ENCODE measurements around the gene ERBB2.

ERBB2 gene

DNA sequence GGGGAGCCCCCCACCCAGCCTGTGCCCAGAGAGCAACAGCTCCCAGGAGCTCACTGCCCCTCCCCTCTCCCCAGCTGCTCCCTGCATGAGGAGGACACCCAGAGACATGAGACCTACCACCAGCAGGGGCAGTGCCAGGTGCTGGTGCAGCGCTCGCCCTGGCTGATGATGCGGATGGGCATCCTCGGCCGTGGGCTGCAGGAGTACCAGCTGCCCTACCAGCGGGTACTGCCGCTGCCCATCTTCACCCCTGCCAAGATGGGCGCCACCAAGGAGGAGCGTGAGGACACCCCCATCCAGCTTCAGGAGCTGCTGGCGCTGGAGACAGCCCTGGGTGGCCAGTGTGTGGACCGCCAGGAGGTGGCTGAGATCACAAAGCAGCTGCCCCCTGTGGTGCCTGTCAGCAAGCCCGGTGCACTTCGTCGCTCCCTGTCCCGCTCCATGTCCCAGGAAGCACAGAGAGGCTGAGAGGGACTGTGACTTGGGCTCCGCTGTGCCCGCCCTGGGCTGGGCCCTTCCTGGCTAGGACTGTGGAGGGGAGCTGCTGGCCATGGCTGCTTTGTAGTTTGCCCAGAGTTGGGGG lies 34.1 kb upstream of the ERBB2 start:
- DNase-seq (ENCODE audit: low read depth), result no peak

DNA sequence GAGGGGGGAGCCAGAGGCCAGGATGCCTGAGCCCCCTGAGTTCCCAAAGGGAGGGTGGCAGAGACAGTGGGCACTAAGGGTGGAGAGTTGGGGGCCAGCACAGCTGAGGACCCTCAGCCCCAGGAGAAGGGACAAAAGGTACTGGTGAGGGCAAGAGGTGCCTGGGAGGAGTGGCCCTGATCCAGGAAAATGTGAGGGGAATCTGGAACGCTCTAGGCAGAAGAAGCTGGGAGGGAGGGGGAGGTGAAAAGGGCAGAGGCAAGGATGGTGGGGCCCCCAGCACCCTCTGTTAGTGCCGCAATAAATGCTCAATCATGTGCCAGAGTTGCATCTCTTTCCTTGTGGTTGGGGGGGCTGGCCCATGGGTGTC lies 33.6 kb upstream of the ERBB2 start:
- no peak for DNase-seq (ENCODE audit: low read depth)

DNA sequence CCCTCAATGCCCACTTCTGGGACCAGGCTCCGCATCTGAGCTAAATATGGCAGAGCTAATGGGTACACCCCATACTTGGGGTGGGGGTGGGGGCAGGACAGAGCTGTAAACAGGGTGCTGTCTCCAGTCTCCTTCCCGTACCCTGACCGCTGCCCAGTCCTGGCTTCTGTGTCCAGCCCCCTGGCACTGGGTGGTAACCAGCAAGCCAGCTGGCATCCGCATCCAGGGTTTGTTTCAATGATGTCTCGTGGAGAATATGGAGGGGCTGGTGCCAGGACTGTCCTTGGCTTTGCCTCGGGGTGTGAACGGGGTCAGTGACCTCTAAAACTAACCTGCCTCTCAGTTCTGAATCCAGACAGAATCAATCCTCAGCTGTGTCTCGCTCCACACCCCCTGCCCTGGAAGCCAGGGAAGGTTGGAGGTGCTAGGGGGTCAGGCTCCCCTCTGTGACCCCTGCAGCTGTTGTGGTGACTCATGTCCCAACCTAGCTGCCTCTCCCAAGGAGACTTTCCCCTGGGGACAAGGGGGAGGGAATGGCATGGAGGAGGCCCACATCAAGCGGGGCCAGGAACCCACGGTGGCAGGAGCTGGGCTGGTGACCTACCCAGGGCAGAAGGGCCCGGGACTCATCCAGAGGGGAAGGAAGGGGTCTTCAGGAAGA lies 33.1 kb upstream of the ERBB2 start:
- no peak for DNase-seq (ENCODE audit: low read depth)

DNA sequence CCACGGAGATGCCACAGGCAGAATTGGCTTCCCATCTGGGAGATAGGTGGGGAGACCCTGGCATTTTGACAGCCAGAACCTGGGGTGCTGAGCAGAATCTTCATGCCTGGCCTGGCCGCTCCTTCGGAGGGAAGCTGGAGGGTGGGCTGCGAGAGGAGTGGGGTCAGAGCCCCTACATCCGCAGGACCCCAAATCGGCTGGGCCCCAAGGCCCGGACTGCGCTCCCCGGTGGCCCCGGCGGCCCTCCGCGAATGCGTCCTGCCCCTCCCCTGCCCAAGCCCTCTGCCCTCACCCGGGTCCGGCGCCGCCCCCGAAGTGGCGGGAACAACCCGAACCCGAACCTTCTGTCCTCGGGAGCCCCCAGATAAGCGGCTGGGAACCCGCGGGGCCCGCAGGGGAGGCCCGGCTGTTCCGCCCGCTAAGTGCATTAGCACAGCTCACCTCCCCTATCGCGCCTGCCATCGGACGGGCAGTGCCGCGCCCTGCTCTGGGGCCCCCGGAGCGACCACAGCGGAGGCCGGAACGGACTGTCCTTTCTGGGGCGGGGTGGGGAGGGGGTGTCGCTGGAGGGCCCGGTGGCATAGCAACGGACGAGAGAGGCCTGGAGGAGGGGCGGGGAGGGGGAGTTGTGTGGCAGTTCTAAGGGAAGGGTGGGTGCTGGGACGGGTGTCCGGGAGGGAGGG lies 32.5 kb upstream of the ERBB2 start:
- no peak for DNase-seq (ENCODE audit: low read depth)

DNA sequence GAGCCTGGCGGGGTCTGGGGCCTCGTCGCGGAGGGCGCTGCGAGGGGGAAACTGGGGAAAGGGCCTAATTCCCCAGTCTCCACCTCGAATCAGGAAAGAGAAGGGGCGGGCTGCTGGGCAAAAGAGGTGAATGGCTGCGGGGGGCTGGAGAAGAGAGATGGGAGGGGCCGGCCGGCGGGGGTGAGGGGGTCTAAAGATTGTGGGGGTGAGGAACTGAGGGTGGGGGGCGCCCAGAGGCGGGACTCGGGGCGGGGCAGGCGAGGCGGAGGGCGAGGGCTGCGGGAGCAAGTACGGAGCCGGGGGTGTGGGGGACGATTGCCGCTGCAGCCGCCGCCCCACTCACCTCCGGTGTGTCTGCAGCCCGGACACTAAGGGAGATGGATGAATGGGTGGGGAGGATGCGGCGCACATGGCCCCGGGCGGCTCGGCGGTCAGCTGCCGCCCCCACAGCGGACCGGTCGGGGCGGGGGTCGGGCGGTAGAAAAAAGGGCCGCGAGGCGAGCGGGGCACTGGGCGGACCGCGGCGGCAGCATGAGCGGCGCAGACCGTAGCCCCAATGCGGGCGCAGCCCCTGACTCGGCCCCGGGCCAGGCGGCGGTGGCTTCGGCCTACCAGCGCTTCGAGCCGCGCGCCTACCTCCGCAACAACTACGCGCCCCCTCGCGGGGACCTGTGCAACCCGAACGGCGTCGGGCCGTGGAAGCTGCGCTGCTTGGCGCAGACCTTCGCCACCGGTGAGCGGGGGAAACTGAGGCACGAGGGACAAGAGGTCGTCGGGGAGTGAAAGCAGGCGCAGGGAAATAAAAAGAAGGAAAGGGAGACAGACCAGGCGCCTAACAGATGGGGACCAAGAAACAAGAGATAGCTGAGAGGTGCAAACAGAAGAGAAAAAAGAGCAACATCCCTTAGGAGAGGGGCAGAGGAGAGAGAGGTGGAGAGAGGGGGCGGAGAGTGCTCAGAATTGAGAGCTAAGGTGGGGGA lies 31.6 kb upstream of the ERBB2 start, which contains the start of gene PNMT:
Gene PNMT, plus strand, starts transcription at position 509 of the 980 bp plus-strand sequence. Its CDS starts 23 bp downstream, at position 532.
- DNase-seq (ENCODE audit: low read depth), result peak; percentile 46

DNA sequence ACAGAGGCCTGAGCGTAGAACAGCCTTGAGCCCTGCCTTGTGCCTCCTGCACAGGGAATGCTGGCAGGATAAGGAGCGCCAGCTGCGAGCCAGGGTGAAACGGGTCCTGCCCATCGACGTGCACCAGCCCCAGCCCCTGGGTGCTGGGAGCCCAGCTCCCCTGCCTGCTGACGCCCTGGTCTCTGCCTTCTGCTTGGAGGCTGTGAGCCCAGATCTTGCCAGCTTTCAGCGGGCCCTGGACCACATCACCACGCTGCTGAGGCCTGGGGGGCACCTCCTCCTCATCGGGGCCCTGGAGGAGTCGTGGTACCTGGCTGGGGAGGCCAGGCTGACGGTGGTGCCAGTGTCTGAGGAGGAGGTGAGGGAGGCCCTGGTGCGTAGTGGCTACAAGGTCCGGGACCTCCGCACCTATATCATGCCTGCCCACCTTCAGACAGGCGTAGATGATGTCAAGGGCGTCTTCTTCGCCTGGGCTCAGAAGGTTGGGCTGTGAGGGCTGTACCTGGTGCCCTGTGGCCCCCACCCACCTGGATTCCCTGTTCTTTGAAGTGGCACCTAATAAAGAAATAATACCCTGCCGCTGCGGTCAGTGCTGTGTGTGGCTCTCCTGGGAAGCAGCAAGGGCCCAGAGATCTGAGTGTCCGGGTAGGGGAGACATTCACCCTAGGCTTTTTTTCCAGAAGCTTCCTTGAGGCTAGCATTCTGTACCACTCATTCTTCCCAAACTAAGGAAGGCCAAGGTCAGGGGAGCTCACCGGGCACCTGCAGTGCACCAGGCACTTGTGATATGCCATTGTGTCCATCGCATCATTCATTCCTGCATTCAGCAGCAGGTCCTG lies 29.7 kb upstream of the ERBB2 start:
- no peak for DNase-seq (ENCODE audit: low read depth)

DNA sequence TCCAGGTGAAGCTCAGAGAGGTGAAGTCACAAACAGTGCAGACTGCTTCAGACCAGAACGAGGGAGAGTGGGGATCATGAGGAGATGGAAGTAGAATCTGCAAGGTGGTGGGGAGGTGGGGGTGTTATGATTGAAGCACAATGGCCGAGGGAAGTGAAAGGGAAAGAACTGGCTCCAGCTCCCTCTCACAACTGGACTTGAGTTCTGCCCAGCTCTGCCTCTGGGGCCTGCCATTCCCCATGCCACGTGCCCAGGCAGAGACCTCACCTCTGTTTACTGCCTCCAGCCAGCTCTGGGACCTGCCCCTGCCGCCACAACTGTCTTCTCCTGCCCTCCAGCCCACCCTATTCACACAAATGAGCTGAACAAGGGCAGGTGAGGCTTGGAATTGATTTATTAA lies 29.1 kb upstream of the ERBB2 start:
- DNase-seq (ENCODE audit: low read depth), result no peak

DNA sequence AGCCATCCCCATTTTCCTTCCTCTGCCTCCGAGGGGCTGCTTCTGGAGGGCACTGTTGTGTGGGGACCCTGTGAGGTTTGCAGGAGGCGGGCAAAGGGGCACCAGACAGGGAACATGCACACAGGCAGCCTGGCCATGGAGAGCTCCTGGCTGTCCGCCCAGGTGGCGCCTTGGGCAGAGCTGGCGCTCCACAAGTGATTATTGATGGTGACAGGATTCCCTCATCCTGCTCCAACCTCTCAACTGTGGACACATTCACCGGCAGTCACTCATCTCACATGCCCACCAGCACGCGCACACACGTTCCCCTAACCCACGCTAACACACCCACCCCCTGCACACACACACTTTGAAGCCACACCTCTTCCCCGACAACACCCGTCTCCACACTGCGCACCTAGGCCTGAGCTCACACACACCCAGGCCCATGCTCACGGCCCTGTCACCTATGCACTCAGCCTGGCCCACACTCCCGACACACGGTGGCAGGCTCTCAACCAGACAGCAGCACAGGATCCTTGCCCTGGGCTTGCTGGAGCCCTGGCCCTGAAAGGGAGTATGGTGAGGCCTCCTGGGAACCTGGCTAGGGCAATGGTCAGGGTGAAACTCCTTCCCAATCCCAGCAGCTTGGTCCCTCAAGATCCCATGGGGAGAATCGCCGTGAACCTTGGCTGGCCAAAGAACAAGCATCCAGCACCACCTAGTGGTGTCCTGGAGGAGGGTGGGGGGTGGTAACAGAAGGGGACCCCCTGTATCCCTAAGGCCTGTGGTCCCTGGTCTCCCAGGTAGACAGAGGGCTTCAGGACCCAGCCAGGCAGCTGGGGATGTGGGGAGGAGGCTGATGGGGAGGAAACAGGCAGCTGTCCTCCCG lies 28.0 kb upstream of the ERBB2 start:
- no peak for DNase-seq (ENCODE audit: low read depth)

DNA sequence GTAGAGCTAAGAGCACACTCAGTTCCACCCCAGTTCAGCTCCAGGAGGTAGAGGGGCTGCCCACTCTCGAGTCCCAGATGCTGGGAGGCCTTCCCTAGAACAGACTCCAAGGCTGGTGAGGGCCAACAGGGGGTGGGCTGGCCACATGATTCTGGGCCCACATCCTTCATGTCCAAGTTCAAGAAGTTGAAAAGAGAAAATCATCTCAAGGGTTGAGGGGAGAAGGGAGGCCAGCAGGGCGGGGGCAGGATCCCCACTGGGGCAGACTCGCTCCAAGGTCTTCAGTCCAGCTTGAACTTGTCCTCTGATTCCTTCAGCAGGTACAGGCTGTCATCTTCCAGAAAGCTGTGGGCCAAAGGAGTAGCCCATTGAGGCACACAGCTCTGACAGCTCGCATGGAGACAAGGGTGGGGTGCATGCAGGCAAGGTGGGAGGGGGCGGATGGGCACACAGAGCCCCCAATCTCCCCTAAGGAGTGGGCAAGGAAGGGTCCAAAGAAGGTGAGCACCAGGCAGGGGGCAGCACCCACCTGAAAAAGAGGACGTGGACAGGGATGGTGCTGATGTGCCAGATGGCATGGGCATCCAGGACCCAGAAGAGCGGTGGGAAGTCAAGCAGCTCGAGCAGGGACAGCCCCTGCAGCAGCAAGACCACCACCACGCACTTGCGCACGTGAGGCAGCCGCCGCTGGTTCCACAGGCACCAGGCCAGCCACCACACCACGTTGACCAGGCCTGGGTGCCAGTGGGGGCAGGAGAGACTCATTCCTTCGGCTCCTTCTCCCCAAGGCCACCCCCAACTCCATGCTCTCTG lies 27.1 kb upstream of the ERBB2 start:
- no peak for DNase-seq (ENCODE audit: low read depth)

DNA sequence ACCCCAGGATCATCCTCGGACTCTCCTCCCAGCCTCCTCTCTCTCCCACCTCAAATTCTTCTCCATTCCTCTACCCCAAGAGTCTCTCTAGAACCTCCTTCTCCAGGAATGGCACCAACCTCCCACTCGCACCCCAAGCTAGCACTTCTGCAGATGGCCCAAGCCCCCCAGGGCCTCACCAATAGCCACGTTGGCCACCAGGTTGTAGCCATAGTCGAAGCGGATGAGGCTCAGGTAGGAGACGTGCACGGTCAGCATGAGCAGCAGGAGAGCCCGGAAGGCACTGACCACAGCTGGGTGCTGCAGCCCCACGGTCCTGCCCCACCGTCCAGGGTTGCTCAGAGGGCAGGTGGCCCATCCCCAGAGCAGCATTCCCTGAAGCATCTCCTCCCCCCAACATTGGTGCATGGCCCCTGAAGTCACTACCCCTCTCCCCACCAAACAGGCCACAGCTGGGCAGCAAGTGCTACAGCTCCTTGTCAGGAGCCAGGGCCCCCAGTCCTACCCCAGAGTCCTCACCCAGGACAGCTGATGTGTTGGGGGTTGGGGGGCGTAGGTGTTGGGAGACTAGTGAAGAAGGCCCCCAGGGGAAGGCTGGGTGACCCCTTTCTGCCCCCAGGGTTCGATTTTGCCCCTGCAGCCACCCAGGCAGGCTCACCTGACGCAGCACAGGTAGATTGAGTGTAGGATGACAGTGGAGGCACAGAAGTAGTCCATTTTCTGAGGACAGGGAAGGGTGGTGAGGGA lies 26.4 kb upstream of the ERBB2 start:
- DNase-seq (ENCODE audit: low read depth), result no peak

DNA sequence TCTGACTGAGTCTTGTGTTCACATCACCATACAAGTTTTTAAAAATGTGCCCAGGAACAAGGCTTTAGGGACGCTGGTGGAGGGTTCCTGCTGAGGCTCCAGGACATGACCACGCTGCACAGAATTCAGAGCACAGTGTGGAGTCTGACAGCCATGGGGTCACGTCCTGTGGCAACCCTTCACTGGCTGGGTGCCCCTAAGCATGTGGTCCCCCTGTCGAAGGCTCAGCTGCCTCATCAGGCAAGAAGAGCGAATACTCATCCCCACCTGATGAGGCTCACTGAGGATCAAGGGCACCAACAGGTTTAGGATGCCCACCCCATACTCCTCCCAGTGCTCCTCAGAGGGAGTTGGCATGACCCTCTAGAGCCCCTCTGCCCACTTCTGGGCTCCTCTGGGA lies 25.7 kb upstream of the ERBB2 start:
- no peak for DNase-seq (ENCODE audit: low read depth)

DNA sequence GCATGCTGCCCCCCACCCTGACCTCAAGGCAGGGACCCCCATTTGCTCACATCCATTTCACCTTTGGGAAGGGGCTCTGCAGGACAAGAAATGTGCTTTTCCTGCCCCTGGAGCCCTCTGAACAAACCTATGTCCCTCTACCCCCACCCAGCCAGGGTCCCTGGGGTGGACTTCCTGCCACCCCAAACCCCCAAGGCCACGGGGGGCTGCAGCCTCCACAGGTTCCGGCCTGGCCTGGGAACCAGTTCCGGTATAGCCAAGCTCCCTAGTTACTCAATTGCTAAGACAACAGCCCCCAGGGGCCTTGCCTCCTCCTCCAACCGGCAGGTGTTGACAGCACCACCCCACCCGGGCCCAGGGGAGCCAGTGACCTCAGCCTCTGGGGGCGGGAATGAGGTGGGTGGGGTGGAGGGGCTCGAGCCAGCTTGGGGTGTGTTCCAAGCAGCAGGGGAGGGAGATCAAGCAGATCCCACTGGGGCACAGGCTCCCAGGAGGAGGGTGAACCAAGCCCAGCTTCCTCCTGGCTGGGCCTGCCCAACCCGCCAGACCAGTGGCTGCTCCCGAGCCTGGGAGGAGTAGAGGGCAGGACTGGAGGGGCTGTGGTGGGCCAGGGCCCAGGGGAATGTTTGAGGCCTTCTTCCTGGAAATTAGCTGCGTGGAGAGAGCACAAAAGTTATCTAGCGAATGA lies 25.0 kb upstream of the ERBB2 start:
- DNase-seq (ENCODE audit: low read depth), result no peak

DNA sequence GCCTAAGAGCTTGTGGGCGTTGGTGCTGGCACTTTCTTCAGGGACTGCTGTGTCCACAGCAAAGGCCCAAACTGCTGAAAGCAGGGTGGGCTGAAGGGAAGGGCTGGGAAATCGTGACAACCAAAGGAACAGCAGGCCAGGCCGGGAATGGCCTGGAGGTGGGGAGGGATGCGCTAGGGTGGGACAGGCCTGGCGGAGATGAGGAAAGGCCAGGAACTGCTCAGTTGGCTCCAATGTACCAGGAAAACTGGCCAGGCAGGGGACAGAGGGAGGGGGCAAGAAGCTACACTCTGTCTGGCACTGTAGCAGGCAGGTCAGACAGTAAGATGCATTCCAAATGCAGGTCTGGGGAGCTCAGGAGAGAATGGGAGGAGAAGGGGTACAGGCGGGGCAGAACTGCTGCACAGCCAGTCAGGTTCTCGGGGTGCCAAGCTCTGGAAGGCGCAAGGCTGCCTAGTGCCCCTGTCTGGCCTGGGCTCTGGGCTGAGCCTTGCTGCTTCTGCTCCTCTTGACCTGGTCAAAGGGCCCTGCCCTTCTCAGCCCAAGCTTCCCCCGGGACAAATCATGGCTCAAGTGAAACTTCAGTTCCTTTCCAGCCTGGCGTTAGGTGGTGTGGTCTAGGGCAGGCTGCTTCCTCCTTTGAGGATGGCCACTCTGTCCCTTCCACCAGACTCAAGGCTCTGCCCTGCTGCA lies 24.3 kb upstream of the ERBB2 start:
- DNase-seq (ENCODE audit: low read depth), result no peak

DNA sequence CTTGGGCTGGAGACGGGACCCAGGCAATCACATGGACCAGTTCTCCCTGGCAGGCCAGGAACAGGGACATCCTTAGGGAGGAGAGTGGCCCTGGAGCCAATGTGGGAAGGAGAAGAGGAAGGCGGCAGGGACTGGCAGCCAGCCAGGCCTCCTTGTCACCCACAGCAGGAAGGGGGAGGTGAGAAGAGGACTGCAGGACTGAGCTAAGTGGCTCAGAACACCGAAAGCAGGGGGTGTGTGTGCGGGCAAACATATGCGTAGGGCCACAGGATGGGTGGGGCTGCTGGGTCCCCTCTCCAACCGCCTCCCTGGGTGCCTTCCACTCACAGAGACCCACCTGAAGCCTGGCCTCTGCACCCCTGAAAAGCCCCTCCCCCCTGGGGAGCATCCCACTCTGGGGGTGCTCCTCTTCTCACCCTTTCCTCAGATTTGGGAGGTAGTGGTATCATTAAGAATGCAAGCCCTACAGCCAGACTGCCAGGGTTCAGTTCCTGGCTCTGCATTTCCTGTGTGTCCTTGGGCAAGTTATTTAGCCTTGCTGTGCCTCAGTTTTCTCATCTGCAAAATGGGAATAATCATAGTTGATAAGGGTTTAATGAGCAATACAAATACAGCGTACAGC lies 23.6 kb upstream of the ERBB2 start:
- DNase-seq (ENCODE audit: low read depth), result no peak

DNA sequence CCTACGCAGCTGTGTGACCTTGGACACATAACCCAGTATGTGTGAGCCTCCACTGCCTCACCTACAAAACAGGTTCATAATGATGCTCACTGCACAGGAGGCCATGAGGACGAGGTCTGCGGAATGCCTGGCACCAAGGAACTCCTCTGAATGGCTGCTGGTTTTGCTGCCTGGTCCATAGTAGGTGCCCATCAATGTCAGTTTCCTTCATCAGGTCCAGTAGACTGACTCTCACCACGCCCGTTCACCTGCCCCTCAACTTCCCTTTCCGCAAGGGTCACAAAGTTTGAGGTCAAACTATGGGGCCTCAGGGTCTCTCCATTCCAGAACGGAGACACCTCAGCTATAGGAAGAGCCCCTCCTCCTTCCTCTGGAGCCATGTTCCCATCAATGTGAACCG lies 22.8 kb upstream of the ERBB2 start:
- DNase-seq (ENCODE audit: low read depth), result no peak

DNA sequence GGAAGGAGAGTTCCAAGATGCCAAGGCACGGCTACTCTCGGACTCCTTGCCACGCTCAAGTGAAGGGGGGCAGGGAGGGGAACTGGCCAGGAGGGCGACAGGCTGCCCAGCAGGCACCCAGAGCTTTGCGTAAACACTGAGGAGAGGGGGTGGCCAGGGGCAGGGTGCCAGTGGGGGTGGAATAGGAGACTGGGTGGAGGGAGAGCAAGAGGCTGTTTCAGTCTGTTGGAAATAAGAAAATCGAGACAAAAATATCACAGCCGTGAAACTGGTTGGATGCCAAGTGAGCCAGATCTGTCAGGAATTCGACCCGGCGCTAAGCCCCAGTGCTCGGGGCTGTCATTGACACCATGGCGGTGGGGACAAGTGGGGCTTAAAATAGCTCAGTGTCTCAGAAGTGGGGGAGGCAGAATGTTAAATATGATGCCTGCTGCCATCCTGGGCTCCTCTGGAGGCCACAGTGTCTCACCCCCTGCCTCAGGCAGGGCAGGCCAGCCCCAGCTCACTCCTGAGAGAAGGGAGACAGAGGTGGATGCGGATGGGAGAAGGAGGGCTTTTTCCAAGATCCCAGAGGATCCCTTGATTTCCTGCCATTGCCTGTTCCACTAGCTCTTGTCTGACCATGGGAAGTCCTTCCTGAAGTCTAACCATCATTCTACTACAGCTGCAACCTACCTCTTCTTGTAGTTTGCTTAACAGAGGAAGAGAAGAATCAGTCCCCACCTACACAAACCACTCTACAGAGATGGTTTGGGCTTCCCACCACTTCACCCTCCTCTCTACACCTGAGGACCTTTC lies 22.1 kb upstream of the ERBB2 start:
- DNase-seq (ENCODE audit: low read depth), result no peak
